Smooth muscle cell (in vitro differentiated cells): ENCODE data around the gene CCR9. TPM values are rescaled to one million over a fixed set of nuclear protein-coding genes. Genes with fewer than 3 reads are reported as not detected.
"Not testable (repeated sequence)": the region's sequence is repeated elsewhere in the genome, so short reads cannot be mapped to it uniquely, and the experiment has no call there.

Source experiments
- DNase-seq: peaks from one replicate; lab custom pipeline; 2025; ENCODE audit not compliant: unreplicated experiment; lab: John Stamatoyannopoulos, UW
- H2AFZ ChIP-seq: fragments of 200-600 bp; sonication (generic); 2 replicates; pipeline ENCODE4 v1.6.0; 2016; ENCODE audit warnings: antibody characterized with exemption, low read depth, mild to moderate bottlenecking
- H3F3A ChIP-seq: fragments of 200-600 bp; sonication (generic); 2 replicates; pipeline ENCODE4 v1.6.0; 2017; ENCODE audit warnings: antibody characterized with exemption, low read depth
- H3K27ac ChIP-seq: fragments of 200-600 bp; sonication (generic); 2 replicates; pipeline ENCODE4 v1.5.1; 2016; ENCODE audit warnings: low read depth, mild to moderate bottlenecking
- H3K27me3 ChIP-seq: fragments of 200-600 bp; sonication (generic); 2 replicates; pipeline ENCODE4 v1.6.1; 2016; ENCODE audit warnings: low read depth, mild to moderate bottlenecking
- H3K36me3 ChIP-seq: fragments of 200-600 bp; sonication (generic); 2 replicates; pipeline ENCODE4 v1.5.1; 2016; ENCODE audit warnings: low read depth
- H3K4me1 ChIP-seq: fragments of 200-600 bp; sonication (generic); 2 replicates; pipeline ENCODE4 v1.5.1; 2016; ENCODE audit warnings: low read depth
- H3K4me2 ChIP-seq: fragments of 200-600 bp; sonication (generic); 2 replicates; pipeline ENCODE4 v1.6.0; 2016; ENCODE audit warnings: mild to moderate bottlenecking
- H3K4me3 ChIP-seq: fragments of 200-600 bp; sonication (generic); 2 replicates; pipeline ENCODE4 v1.5.1; 2016; ENCODE audit warnings: mild to moderate bottlenecking
- H3K79me2 ChIP-seq: fragments of 200-600 bp; sonication (generic); 2 replicates; pipeline ENCODE4 v1.6.0; 2016; ENCODE audit warnings: low read depth, mild to moderate bottlenecking
- H3K9ac ChIP-seq: fragments of 200-600 bp; sonication (generic); 2 replicates; pipeline ENCODE4 v1.6.0; 2016; ENCODE audit warnings: low read depth
- H3K9me3 ChIP-seq: fragments of 200-600 bp; sonication (generic); replicated peaks from 2 replicates; pipeline ENCODE4 v1.5.1; 2016; ENCODE audit warnings: low read depth
- H4K20me1 ChIP-seq: fragments of 200-600 bp; sonication (generic); 2 replicates; pipeline ENCODE4 v1.6.0; 2016; ENCODE audit warnings: low read depth
- CTCF ChIP-seq: fragments of 200-600 bp; sonication (generic); IDR thresholded peaks from 2 replicates; pipeline ENCODE4 v1.5.1; 2017; ENCODE audit warnings: borderline replicate concordance, mild to moderate bottlenecking, antibody characterized with exemption; ENCODE audit not compliant: insufficient read depth, poor library complexity, severe bottlenecking
- WGBS: methylation state at CpG from one replicate; pipeline ENCODE4 v1.1.7; 2016; ENCODE audit warnings: low lambda C conversion rate; 5-methylcytosine and 5-hydroxymethylcytosine counted together
- polyA plus RNA-seq: library from polyadenylated mRNA; unstranded; fragments of >200 nt; fragmentation: Nextera tagmentation; extraction: Ambion mirVana; gene quantifications from 2 replicates; pipeline ENCODE4 v1.2.1, GENCODE V29; 2016
- total RNA-seq: library from RNA; depleted of rRNA; stranded (reverse); fragments of >200 nt; gene quantifications from 2 replicates; pipeline ENCODE4 v1.2.3, GENCODE V29; 2014

The CCR9 gene
- total and polyA plus RNA-seq, 2 experiments from 2014 or later, result not detected

GRCh38 chr3:45848392-45848791, 38.0 kb upstream of the CCR9 start:
- Histone ChIP-seq H3K79me2 (no peaks in the 10 kb centered on the region), H3K4me3 (no peak overlapping the region), H3K4me2 (no peak overlapping the region), H3K4me1 (no peaks in the 10 kb centered on the region), H3K36me3 (no peaks in the 10 kb centered on the region), H4K20me1 (no peaks in the 10 kb centered on the region), H3K27ac (no peak overlapping the region), H3K9me3 (no peaks in the 10 kb centered on the region), H2AFZ (no peak overlapping the region), H3K9ac (no peak overlapping the region), H3K27me3 (peaks cover 94% of the 10 kb centered on the region), H3F3A (no peaks in the 10 kb centered on the region)
- DNase-seq, result no peak
- 45% methylated on average over 1 of the region's 1 CpG for WGBS
- no peak for TF ChIP-seq CTCF

- Histone ChIP-seq H3K4me3 (no peak overlapping the region), H3K9ac (no peak overlapping the region), H3K36me3 (no peaks in the 10 kb centered on the region), H4K20me1 (no peaks in the 10 kb centered on the region), H3F3A (no peaks in the 10 kb centered on the region), H3K4me2 (no peak overlapping the region), H2AFZ (no peak overlapping the region), H3K9me3 (no peaks in the 10 kb centered on the region), H3K4me1 (no peaks in the 10 kb centered on the region), H3K79me2 (no peaks in the 10 kb centered on the region), H3K27ac (no peak overlapping the region), H3K27me3 (peaks cover 74% of the 10 kb centered on the region)
- WGBS, result 81% methylated on average over 2 of the region's 2 CpGs
- no peak for DNase-seq
- no peak for TF ChIP-seq CTCF
Observed at GRCh38 chr3:45852828-45853227, 33.5 kb upstream of the CCR9 start.

- H3K36me3 ChIP-seq, H3K79me2 ChIP-seq, H3K9ac ChIP-seq, H3F3A ChIP-seq, H3K4me3 ChIP-seq, DNase-seq, H3K27ac ChIP-seq, H3K9me3 ChIP-seq, H3K4me2 ChIP-seq, H3K4me1 ChIP-seq, H2AFZ ChIP-seq, H4K20me1 ChIP-seq: not testable (repeated sequence)
- peaks cover 39% of the 10 kb centered on the region for H3K27me3 ChIP-seq
- WGBS, result 91% methylated on average over 1 of the region's 1 CpG
Observed at GRCh38 chr3:45856323-45856722, 30.0 kb upstream of the CCR9 start.

GRCh38 chr3:45857024-45857423, 29.3 kb upstream of the CCR9 start:
- not testable (repeated sequence) for H3K9me3 ChIP-seq, H2AFZ ChIP-seq, H3K4me3 ChIP-seq, DNase-seq, H3K4me1 ChIP-seq, H3K4me2 ChIP-seq, H3K79me2 ChIP-seq, H3K27ac ChIP-seq, H3K36me3 ChIP-seq, H4K20me1 ChIP-seq, H3K9ac ChIP-seq, H3F3A ChIP-seq
- 81% methylated on average over 2 of the region's 2 CpGs for WGBS
- H3K27me3 ChIP-seq, result peaks cover 34% of the 10 kb centered on the region
